ENCODE results near the gene ANO1. TPM values are rescaled to one million over a fixed set of nuclear protein-coding genes. Genes with fewer than 3 reads are reported as not detected.

The ANO1 gene
- total RNA-seq, 1 donor from 2014 or later = 244 TPM

GRCh38 chr11:70063555-70063954 lies 14.6 kb upstream of the ANO1 start:
- Histone ChIP-seq H3K4me1 (no peaks in the 10 kb centered on the region), H3K27ac (no peak overlapping the region), H3K36me3 (no peaks in the 10 kb centered on the region), H3K27me3 (no peaks in the 10 kb centered on the region), H3K4me3 (no peak overlapping the region), H3K9me3 (no peaks in the 10 kb centered on the region)
- no peak for TF ChIP-seq CTCF (IDR thresholded peaks at IDR 0.05)
- intact Hi-C loops (cut with DNase I) = no loop called here
- DNase-seq (ENCODE audit: low spot score in 2 of 2) = no peak

GRCh38 chr11:70064008-70064725 lies 13.9 kb upstream of the ANO1 start:
- peak in 1 of 2 donors; percentile 28 for DNase-seq (ENCODE audit: low spot score in 2 of 2)
- no peak overlapping the region for H3K27ac ChIP-seq
- no peaks in the 10 kb centered on the region for H3K27me3 ChIP-seq
- TF ChIP-seq CTCF (IDR thresholded peaks at IDR 0.05) = no peak
- no peaks in the 10 kb centered on the region for H3K9me3 ChIP-seq
- intact Hi-C loops (cut with DNase I) = no loop called here
- H3K36me3 ChIP-seq = no peaks in the 10 kb centered on the region
- H3K4me1 ChIP-seq = no peaks in the 10 kb centered on the region
- no peak overlapping the region for H3K4me3 ChIP-seq

- Histone ChIP-seq H3K4me1 (no peaks in the 10 kb centered on the region), H3K36me3 (no peaks in the 10 kb centered on the region), H3K9me3 (no peaks in the 10 kb centered on the region), H3K27me3 (no peaks in the 10 kb centered on the region), H3K27ac (no peak overlapping the region), H3K4me3 (no peak overlapping the region)
- peak in 1 of 2 donors; percentile 44 for DNase-seq (ENCODE audit: low spot score in 2 of 2)
- intact Hi-C loops (cut with DNase I) = no loop called here
- no peak for TF ChIP-seq CTCF (IDR thresholded peaks at IDR 0.05)
These were observed 13.3 kb upstream of the ANO1 start for GRCh38 chr11:70064726-70065317.

GRCh38 chr11:70065318-70066135 lies 12.6 kb upstream of the ANO1 start:
- Histone ChIP-seq H3K4me3 (no peak overlapping the region), H3K9me3 (no peaks in the 10 kb centered on the region), H3K4me1 (no peaks in the 10 kb centered on the region), H3K27ac (no peak overlapping the region), H3K36me3 (no peaks in the 10 kb centered on the region), H3K27me3 (no peaks in the 10 kb centered on the region)
- DNase-seq (ENCODE audit: low spot score in 2 of 2) = peak in 1 of 2 donors; percentile 34
- intact Hi-C loops (cut with DNase I) = no loop called here
- TF ChIP-seq CTCF (IDR thresholded peaks at IDR 0.05) = no peak

GRCh38 chr11:70066136-70066520 lies 12.0 kb upstream of the ANO1 start:
- intact Hi-C loops (cut with DNase I) = no loop called here
- Histone ChIP-seq H3K4me3 (no peak overlapping the region), H3K4me1 (no peaks in the 10 kb centered on the region), H3K27ac (no peak overlapping the region), H3K36me3 (no peaks in the 10 kb centered on the region), H3K9me3 (no peaks in the 10 kb centered on the region), H3K27me3 (no peaks in the 10 kb centered on the region)
- DNase-seq (ENCODE audit: low spot score in 2 of 2) = peak in 1 of 2 donors; percentile 16
- no peak for TF ChIP-seq CTCF (IDR thresholded peaks at IDR 0.05)

Data from ascending aorta (tissue), 2 donors.